GM19397 (cell line): ENCODE measurements around the gene DBT.
"Not testable (repeated sequence)": the region's sequence is repeated elsewhere in the genome, so short reads cannot be mapped to it uniquely, and the experiment has no call there.

Experiments
- ATAC-seq: cut with Tn5 transposase; IDR thresholded peaks from one replicate; pipeline ENCODE4 v1.9.1; 2021; ENCODE audit warnings: mild to moderate bottlenecking, moderate library complexity; ENCODE audit not compliant: unreplicated experiment

The DBT gene

DNA sequence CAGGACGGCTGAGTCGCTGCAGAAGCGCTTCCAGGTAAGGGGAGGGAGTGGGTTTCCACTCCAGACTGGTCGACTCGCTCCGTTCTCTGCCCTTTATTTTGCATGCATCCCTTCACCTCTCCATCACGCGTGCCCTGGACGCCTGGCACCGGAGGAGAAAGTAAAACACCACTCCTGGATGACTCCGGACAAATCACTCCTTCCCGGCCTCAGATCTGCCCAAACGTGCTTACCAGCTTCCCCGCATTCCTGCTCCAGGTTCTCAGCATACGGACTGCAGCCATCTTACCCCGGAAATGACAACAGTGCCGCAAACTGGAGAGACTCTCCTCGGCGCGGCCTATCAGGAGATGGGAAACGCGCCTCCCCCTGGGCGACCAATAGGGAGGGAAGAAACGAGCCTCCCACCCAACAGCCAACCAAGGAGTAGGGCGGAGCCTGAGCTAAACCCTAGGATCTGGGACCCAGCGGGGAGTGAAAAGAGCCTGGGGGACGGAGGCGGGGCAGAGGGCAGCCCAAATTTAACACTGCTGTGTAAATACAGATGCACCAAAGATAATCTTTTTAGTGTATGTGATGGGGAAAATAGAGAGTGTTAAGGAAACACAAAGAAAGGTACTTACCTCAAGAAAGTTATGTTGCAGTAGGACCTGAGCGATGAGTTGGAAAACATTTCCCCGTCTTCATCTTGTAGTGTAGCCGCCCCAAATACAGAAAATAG lies at the start of gene DBT:
TSS of gene DBT (minus strand) at position 298 of the 721 bp plus-strand sequence. CDS start at position 284, 14 bp downstream.
- ATAC-seq, result peak; percentile 100

DNA sequence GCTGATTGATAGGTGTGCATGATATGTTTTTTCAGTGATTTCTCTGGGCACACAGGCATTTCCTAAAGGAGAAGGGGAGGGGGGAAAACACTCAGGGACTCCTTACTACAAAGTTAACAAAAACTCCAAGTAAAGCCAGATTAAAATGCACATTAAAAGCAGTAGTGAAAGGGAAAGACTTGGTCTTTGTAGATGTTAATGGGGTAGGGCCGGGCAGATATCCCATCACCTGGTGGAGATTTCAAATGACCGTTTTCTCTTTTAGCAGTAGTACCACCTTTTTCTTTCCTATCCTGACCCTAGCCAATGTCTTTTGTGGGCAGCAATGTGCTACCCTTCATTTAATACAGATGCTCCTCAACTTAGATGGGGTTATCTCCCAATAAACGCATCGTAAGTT lies 48.9 kb upstream of the DBT start:
- no peak for ATAC-seq

DNA sequence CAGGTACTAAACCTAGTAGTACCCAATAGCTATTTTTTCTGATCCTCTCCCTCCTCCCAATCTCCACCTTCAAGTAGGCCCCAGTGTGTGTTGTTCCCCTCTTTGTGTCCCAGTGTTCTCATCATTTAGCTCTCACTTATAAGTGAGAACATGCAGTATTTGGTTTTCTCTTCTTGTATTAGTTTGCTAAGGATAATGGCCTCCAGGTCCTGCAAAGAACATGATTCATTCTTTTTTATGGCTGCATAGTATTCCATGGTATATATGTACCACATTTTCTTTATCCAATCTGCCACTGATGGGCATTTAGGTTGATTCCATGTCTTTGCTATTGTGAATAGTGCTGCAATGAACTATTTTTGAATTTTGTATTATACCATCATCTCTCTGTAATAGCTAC lies 47.4 kb upstream of the DBT start:
- not testable (repeated sequence) for ATAC-seq

DNA sequence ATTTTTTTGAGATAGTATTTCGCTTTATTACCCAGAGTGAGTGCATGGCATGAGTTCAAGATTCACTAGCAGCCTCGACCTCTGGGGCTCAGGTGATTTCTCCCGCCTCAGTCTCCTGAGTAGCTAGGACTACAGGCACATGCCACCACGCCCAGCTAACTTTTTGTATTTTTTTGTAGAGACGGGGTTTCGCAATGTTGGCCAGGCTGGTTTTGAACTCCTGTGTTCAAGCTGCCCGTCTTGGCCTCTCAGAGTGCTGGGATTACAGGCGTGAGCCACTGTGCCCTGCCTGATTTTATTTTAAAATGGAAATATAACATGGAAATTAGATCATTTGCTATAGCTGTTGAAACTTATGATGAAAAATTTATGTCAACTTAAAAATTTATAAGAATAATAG lies 46.5 kb upstream of the DBT start:
- no peak for ATAC-seq

DNA sequence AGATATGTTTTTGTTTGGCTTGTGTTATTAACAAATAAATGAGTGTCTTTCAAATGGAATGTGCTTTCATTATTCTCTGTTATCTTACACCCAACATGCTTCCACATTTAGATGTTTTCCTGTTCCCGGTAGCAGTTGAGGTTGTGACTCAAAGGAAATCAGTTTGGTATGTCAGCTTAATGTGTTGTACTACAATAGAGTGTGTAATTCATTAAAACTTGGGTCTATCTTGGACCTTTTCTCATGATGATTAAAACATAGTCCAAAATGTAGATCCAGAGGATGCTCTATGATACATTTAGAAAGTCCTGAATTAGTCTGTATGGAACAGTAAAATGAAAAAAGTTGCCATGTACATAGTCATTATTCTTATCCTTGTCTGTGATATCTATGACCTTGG lies 43.1 kb upstream of the DBT start:
- ATAC-seq, result no peak

DNA sequence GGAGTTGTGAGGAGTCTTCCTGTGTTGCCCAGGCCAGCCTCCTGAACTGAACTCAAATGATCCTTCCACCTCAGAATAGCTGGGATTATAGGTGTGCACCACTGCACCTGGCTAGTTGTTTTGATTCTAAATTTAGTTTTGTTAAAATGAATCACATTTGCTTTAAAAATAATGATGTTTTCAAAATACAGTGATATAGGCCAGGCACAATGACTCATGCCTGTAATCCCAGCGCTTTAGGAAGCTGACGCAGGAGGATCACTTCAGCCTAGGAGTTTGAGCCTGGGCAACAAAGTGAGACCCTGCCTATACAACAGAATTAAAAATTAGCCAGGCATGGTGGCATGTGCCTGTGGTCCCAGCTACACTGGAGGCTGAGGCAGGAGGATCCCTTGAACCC lies 40.7 kb upstream of the DBT start:
- ATAC-seq, result no peak

DNA sequence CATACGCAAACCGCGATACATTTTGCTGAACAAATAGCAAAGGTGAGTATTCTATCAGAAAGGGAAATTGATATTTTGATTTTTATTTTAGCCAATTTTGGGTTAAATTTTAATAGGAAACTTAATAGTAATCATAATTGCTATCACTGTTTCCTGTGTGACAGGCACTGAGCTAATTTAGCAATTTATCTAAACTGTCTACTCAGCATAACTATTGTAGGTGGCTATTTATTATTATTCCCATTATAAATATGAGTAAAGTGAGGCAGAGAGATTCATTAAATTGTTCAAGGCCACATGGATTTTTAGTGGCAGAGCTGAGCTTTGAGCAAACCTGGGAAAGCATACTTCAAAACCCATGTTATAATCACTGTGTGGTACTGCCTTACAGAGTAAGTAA lies 37.5 kb upstream of the DBT start:
- ATAC-seq, result no peak

DNA sequence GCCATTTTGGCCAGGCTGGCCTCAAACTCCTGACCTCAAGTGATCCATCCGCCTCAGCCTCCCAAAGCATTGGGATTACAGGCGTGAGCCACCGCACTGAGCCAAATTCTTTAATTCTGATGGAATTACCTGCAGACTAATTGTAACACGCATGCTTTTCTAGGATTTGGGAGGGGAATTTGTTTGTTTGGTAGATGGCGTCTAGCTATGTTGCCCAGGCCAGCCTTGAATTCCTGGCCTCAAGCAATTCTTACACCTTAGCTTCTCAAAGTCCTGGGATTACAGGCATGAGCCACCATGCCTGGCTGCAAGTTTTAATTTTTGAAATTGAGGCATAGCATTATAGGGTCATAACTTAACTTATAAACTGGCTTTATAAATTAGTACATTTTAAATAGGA lies 35.0 kb upstream of the DBT start:
- ATAC-seq, result no peak

DNA sequence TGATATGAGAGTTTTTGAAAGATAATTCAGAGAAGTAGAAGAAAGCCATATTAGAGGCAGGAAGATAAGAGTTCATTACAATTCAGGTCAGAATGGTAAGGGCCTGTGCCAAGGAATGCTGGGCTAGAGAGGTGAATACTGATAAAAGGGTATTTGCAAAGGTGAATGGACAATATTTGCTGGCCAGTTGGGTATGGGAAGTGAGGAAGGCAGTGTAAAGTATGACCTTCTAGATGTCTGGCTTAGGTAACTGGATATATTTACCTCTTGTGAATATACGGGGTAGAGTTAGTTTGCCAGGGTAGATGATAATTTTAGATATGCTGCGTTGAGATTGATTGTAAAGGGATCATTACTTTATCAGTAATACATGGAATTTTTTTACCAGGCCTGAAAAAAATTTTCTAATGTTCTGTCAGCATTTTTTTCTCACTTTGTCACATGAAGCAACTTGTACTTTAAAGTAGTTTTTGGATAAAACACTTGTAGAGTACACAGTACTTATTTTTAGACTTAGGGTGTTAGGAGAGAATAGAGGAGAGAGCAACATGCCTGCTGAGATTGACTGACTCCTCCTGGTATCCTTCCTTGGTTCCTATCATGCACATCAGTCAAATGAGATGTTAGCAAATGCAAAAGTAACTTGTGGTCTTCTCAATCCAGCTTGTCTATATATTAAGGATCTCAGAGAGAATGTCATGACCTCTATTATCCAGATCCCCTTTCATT lies 30.5 kb upstream of the DBT start:
- ATAC-seq, result no peak

DNA sequence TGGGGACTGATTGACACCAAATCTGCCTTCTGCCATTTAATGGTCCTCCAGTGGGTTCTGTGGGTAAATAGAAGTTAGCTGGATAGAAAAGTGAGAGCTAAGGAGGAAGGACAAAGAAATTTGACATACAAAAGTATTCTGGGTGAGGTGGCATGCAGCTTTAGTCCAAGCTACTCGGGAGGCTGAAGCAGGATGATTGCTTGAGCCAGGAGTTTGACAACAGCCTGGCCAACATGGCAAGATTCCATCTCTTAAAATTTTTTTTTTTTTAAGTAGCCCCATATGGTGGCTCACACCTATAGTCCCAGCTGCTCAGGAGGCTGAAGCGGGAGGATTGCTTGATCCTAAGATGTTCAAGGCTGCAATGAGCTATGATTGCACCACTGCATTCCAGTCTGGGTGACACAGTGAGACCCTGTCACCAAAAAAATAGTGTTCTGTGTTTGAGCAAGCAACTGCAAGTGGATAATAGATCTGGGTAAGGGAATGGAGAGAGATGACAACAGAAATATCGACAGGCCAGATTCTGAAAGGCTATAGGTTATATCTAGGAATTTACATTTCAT lies 29.8 kb upstream of the DBT start:
- no peak for ATAC-seq

DNA sequence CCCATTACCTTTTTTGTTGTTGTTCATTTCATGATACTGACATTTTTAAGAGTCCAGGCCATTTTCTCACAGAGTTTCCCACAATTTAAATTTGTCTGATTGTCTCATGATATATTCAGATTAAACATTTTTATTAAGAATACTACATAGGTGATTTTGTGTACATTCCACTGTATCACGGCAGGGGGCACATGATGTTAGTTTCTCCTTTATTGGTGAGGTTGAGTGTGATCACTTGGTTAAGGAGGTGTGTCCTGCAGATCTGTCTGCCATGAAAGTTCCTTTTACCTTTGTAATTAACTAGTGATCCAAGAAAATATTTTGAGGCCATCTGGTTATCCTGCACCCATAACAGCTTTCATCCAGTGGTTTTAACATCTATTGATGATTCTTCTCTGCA lies 28.2 kb upstream of the DBT start:
- no peak for ATAC-seq

DNA sequence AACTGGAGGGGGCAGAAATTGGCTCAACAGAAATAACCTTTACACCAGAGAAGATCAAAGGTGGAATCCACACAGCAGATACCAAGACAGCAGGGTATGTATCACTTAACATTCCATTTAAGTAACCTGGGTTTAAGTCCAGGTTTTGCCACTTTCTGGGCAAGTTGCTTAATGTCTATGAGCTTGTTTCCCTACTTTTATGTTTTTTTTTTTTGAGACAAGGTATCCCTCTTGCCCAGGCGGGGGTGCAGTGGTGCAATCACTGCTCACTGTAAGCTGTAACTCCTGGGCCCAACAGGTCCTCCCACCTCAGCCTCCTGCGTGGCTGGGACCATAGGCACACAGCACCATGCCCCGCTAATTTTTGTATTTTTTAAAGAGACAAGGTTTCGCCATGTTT lies 18.6 kb upstream of the DBT start:
- no peak for ATAC-seq

DNA sequence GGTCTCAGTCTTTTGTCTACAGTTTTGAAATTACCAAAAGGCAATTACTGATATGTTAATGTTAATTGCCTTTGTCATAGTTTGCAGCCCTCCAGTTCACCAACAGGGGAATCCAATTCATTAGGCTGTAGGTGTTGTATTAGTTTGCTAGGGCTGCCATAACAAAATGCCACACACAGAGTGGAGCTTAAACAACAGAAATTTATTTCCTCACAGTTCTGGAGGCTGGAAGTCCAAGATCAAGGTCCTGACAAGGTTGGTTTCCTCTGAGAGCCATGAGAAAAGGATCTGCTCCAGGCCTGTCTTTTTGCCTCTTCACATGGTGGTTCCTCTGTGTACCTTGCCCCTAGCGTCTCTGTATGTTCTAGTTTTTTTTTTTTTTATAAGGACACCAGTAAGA lies 17.6 kb upstream of the DBT start:
- ATAC-seq, result no peak

DNA sequence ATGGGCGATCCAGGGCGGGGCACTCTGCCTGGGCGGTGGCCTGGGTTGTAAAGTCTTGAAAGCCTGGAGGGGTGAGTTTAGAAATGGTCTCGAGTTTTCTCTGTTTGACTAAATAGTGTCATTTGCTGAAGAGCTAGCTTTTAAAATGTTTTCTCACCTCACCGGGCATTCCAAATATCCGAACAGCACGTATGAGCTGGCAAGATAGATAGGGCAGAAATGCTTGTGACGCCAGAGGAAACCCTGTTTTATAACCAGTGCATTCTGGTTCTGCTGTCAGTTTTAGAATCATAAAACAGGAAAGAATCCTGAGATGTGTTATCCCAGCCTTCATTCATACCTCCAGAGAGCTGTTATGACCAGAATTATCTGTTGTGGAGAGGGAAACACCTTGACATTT lies 17.1 kb upstream of the DBT start:
- peak; percentile 21 for ATAC-seq

DNA sequence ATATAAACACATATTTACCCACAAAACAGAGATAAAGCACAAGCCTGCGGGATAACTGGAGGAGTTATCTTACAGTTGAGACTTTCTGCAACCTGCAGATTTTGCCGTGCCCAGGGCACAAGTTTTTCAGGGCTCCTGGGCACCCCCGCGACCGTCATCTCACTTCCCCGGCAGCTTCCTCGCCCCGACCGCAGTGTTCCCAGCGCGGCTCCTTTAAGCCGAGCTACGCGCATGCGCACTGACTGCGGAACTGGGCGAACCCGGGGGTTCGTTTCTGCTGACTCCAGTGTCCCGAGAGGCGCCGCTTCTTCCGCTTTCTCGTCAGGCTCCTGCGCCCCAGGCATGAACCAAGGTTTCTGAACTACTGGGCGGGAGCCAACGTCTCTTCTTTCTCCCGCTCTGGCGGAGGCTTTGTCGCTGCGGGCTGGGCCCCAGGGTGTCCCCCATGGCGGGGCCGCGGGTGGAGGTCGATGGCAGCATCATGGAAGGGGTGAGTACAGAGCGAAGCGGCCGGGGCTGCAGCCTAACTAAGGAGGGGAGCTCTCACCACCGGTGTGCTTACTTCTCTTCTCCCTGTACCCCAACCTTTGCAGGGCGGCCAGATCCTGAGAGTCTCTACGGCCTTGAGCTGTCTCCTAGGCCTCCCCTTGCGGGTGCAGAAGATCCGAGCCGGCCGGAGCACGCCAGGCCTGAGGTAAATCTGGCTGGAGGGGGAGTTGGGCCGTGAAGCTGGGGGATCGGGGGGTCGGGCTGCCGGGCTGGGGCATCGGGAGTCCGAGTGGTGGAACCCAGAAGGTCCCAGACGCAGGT lies 16.5 kb upstream of the DBT start, which contains the start of gene RTCA:
TSS of gene RTCA (plus strand) at position 286 of the 810 bp plus-strand sequence. CDS start at position 446, 160 bp downstream.
- peak; percentile 99 for ATAC-seq

DNA sequence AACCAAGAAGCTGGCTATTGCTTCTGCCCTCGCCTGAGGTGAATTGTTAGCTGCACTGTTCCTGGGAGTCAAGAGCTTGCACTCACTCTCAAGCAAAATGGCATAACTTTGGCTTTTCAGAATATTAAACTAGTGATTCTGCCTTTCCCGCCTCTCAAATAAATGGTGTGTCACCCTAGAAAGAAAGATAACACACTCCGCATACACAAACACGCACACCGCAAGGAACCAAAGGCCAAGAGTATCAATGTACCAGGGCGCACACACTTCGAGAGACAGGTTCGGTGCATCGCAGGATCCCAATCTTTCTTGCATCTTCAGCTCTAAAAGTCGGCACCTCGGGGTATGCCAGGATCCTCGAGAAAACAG lies 15.9 kb upstream of the DBT start:
- peak; percentile 27 for ATAC-seq

DNA sequence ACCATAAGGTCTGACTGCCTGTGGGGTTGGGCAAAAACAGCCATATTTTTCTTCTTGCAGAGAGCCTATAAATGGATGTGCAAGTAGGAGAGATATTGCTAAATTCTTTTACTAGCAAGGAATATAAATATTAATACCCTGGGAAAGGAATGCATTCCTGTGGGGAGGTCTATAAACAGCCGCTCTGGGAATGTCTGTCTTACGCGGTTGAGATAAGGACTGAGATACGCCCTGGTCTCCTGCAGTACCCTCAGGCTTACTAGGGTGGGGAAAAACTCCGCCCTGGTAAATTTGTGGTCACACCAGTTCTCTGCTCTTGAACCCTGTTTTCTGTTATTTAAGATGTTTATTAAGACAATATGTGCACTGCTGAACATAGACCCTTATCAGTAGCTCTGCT lies 14.4 kb upstream of the DBT start:
- ATAC-seq, result not testable (repeated sequence)

DNA sequence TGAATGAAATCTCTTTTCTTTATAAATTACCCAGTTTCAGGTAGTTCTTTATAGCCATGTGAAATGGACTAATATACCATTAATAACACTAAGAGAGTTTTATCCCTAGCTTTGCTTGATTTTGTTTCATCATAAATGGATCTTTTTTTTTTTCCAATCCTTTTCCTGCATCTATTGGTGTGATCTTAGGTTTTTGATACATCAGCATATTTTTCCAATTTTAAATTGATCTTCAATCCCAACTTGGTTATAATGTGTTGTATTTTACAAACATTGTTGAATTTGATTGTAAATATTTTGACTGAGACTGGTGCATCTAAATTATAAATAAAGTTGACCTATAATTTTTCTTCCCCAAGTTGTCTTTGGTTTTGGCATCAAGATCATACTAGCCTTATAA lies 12.1 kb upstream of the DBT start:
- ATAC-seq, result no peak

DNA sequence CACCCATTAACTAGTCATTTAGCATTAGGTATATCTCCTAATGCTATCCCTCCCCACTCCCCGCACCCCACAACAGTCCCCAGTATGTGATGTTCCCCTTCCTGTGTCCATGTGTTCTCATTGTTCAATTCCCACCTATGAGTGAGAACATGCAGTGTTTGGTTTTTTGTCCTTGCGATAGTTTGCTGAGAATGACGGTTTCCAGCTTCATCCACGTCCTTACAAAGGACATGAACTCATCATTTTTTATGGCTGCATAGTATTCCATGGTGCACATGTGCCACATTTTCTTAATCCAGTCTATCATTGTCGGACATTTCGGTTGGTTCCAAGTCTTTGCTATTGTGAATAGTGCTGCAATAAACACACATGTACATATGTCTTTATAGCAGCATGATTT lies 8.8 kb upstream of the DBT start:
- ATAC-seq, result not testable (repeated sequence)

DNA sequence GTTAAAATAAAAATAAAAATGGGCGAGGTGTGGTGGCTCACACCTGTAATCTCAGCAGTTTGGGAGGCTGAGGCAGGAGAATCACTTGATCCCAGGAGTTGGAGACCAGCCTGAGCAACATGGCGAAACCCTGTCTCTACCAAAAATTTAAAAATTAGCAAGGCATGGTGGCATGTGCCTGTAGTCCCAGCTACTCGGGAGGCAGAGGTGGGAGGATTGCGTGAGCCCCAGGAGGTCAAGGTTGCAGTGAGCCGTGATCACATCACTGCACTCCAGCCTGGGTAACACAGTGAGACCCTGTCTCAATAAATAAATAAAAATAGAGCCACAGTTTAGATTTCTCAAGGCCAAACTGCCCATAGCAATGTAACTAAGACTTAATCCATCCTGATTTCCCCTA lies 6.6 kb upstream of the DBT start:
- ATAC-seq, result not testable (repeated sequence)

DNA sequence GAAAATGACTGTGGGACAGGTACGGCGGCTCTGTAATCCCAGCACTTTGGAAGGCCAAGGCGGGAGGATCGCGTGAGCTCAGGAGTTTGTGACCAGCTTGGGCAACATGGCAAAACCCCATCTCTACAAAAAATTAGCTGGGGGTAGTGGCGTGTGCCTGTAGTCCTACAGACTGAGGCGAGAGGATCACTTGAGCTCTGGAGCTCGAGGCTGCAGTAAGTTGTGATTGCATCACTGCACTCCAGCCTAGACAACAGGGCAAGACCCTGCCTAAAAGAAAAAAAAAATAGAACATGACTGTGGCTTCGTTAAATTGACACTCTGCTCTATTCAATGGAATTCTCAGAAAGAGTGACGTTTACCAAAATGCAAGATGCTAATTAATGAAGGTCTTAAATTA lies 3.9 kb upstream of the DBT start:
- no peak for ATAC-seq
